Upper lobe of left lung (tissue), 4 donors: ENCODE data around the gene SNX18.

Source experiments
- CTCF ChIP-seq, 6 experiments: fragments of 450-650 bp in 4 of 6; fragments of 200-600 bp in 2 of 6; sonication (generic) in 2 of 6; IDR thresholded peaks; one replicate each; pipeline ENCODE4 v1.5.1; 2016 to 2019; ENCODE audit warnings: antibody characterized with exemption in 6 of 6
- EP300 ChIP-seq, 4 donors: sonication (generic); formaldehyde crosslinking; IDR thresholded peaks; one replicate each; pipeline ENCODE4 v1.5.1; 2017; ENCODE audit warnings: antibody characterized with exemption in 4 of 4, control low read depth in 2 of 4
- POLR2A ChIP-seq, 4 donors: fragments of 450-650 bp; IDR thresholded peaks; one replicate each; pipeline ENCODE4 v1.5.1; 2016 to 2017; ENCODE audit warnings: antibody characterized with exemption in 4 of 4, mild to moderate bottlenecking in 2 of 4
- POLR2AphosphoS5 ChIP-seq, 2 donors: sonication (generic); formaldehyde crosslinking; IDR thresholded peaks; one replicate each; pipeline ENCODE4 v1.5.1; 2017; ENCODE audit warnings: antibody characterized with exemption in 2 of 2

- TF ChIP-seq CTCF (IDR thresholded peaks at IDR 0.05) (no peak), POLR2A (IDR thresholded peaks at IDR 0.05) (peak in 1 of 4 donors; percentile 69), POLR2AphosphoS5 (IDR thresholded peaks at IDR 0.05) (peak; percentile 8 to 23), EP300 (IDR thresholded peaks at IDR 0.05) (no peak)
Observed at GRCh38 chr5:54520438-54520846, 2.9 kb downstream of the SNX18 start.
